Nephron (organoid): ENCODE results near the gene UGT1A9.

Experiments used
- H3K27ac Mint-ChIP-seq, 3 experiments: 2 replicates each; pipeline ENCODE4 v1.8.0; 2020; ENCODE audit warnings: mixed read lengths in 3 of 3, mild to moderate bottlenecking in 2 of 3, moderate library complexity in 1 of 3
- H3K27me3 Mint-ChIP-seq: 2 replicates; pipeline ENCODE4 v1.8.0; 2021; ENCODE audit warnings: low read depth, mild to moderate bottlenecking, moderate library complexity, mixed read lengths
- H3K36me3 Mint-ChIP-seq: 2 replicates; pipeline ENCODE4 v1.8.0; 2020; ENCODE audit warnings: low read depth, mixed read lengths
- H3K4me1 Mint-ChIP-seq: 2 replicates; pipeline ENCODE4 v1.8.0; 2020; ENCODE audit warnings: mixed read lengths
- H3K4me3 Mint-ChIP-seq, 3 experiments: 2 replicates each; pipeline ENCODE4 v1.8.0; 2020; ENCODE audit warnings: mild to moderate bottlenecking in 3 of 3, mixed read lengths in 3 of 3, moderate library complexity in 2 of 3
- H3K9me3 Mint-ChIP-seq: 2 replicates; pipeline ENCODE4 v1.8.0; 2020; ENCODE audit warnings: mixed read lengths
- CTCF ChIP-seq, 3 experiments: fragments of 200-600 bp; sonication (generic); IDR thresholded peaks; one replicate each; pipeline ENCODE4 v1.5.0; 2021; ENCODE audit warnings: antibody characterized with exemption in 3 of 3; ENCODE audit not compliant: unreplicated experiment in 3 of 3

The UGT1A9 gene

GRCh38 chr2:233766416-233766815 lies 94.7 kb downstream of the UGT1A9 start:
- Mint-ChIP-seq H3K4me1 (no peaks in the 10 kb centered on the region), H3K27ac (no peak overlapping the region), H3K36me3 (no peaks in the 10 kb centered on the region), H3K27me3 (no peaks in the 10 kb centered on the region), H3K9me3 (no peaks in the 10 kb centered on the region), H3K4me3 (no peak overlapping the region)
- TF ChIP-seq CTCF (IDR thresholded peaks at IDR 0.05; ENCODE audit: unreplicated experiment in 3 of 3) = no peak

GRCh38 chr2:233768076-233768475 lies 96.4 kb downstream of the UGT1A9 start:
- no peaks in the 10 kb centered on the region for H3K4me1 Mint-ChIP-seq
- no peak overlapping the region for H3K27ac Mint-ChIP-seq
- no peak overlapping the region for H3K4me3 Mint-ChIP-seq
- TF ChIP-seq CTCF (IDR thresholded peaks at IDR 0.05; ENCODE audit: unreplicated experiment in 3 of 3) = no peak
- no peaks in the 10 kb centered on the region for H3K36me3 Mint-ChIP-seq
- H3K9me3 Mint-ChIP-seq = no peaks in the 10 kb centered on the region
- peaks cover 3% of the 10 kb centered on the region for H3K27me3 Mint-ChIP-seq

- TF ChIP-seq CTCF (IDR thresholded peaks at IDR 0.05; ENCODE audit: unreplicated experiment in 3 of 3) = no peak
- peaks cover 3% of the 10 kb centered on the region for H3K27me3 Mint-ChIP-seq
Observed at GRCh38 chr2:233769260-233769659, 97.6 kb downstream of the UGT1A9 start.

GRCh38 chr2:233772153-233772552 lies 100.5 kb downstream of the UGT1A9 start:
- no peak overlapping the region for H3K4me3 Mint-ChIP-seq
- H3K36me3 Mint-ChIP-seq = no peaks in the 10 kb centered on the region
- H3K27ac Mint-ChIP-seq = no peak overlapping the region
- H3K4me1 Mint-ChIP-seq = no peaks in the 10 kb centered on the region
- H3K9me3 Mint-ChIP-seq = peaks cover 1% of the 10 kb centered on the region
- TF ChIP-seq CTCF (IDR thresholded peaks at IDR 0.05; ENCODE audit: unreplicated experiment in 3 of 3) = no peak
- H3K27me3 Mint-ChIP-seq = peaks cover 7% of the 10 kb centered on the region

More at GRCh38 chr2:233769260-233769659, 97.6 kb downstream of the UGT1A9 start:
- Mint-ChIP-seq H3K36me3 (no peaks in the 10 kb centered on the region), H3K9me3 (no peaks in the 10 kb centered on the region), H3K27ac (no peak overlapping the region), H3K4me1 (no peaks in the 10 kb centered on the region), H3K4me3 (no peak overlapping the region)

- no peak for TF ChIP-seq CTCF (IDR thresholded peaks at IDR 0.05; ENCODE audit: unreplicated experiment in 3 of 3)
- peaks cover 4% of the 10 kb centered on the region for H3K9me3 Mint-ChIP-seq
- H3K36me3 Mint-ChIP-seq = no peaks in the 10 kb centered on the region
- no peak overlapping the region for H3K27ac Mint-ChIP-seq
- H3K4me3 Mint-ChIP-seq = no peak overlapping the region
- H3K27me3 Mint-ChIP-seq = peaks cover 7% of the 10 kb centered on the region
- H3K4me1 Mint-ChIP-seq = no peaks in the 10 kb centered on the region
Observed at GRCh38 chr2:233772583-233772982, 100.9 kb downstream of the UGT1A9 start.

GRCh38 chr2:233773854-233774253 lies 102.2 kb downstream of the UGT1A9 start:
- Mint-ChIP-seq H3K4me3 (no peak overlapping the region), H3K27me3 (peaks cover 7% of the 10 kb centered on the region), H3K4me1 (no peaks in the 10 kb centered on the region), H3K36me3 (no peaks in the 10 kb centered on the region), H3K9me3 (peaks cover 10% of the 10 kb centered on the region), H3K27ac (no peak overlapping the region)
- TF ChIP-seq CTCF (IDR thresholded peaks at IDR 0.05; ENCODE audit: unreplicated experiment in 3 of 3) = no peak
